B cell (primary cell): ENCODE results near the gene SIK3. TPM values are rescaled to one million over a fixed set of nuclear protein-coding genes. Genes with fewer than 3 reads are reported as not detected.

Experiments
- ATAC-seq: fragments of 200-7000 bp; cut with Tn5 transposase; one replicate; pipeline ENCODE4 v1.10.0; 2021; ENCODE audit warnings: low read depth, mild to moderate bottlenecking, moderate number of reproducible peaks, moderate library complexity
- CTCF ChIA-PET: fragments of 350-600 bp; sonication (Branson Sonifier 250); formaldehyde crosslinking; loops from one replicate; lab custom pipeline; 2021; ENCODE audit warnings: antibody characterized with exemption, inconsistent platforms; lab: Charles Lee
- POLR2A ChIA-PET: fragments of 350-600 bp; sonication (Branson Sonifier 250); formaldehyde crosslinking; loops from one replicate; lab custom pipeline; 2021; ENCODE audit warnings: antibody characterized with exemption; lab: Charles Lee
- DNase-seq: peaks from one replicate; pipeline ENCODE4 v3.0.0; 2013
- H2AFZ ChIP-seq: 2 replicates; pipeline ENCODE4 v1.6.1; 2012; ENCODE audit warnings: mild to moderate bottlenecking, low read depth, low read length; ENCODE audit not compliant: insufficient read depth, poor library complexity, severe bottlenecking
- H3K27ac ChIP-seq, 2 donors: 1 replicate in 1 of 2; 2 replicates in 1 of 2; pipeline ENCODE4 v1.5.1; 2012 to 2013; ENCODE audit warnings: low read length in 2 of 2, mild to moderate bottlenecking in 2 of 2, moderate library complexity in 1 of 2
- H3K27me3 ChIP-seq, 4 experiments: fragments of 200-600 bp in 1 of 4; sonication (generic) in 1 of 4; replicated peaks in 1 of 4; 1 replicate in 2 of 4; 2 replicates in 2 of 4; pipeline versions ENCODE4 v1.6.1 to v1.7.0; 2013 to 2016; ENCODE audit warnings: low read length in 3 of 4, mild to moderate bottlenecking in 2 of 4, mixed read lengths in 1 of 4, moderate library complexity in 1 of 4; ENCODE audit not compliant: insufficient read depth in 4 of 4, control insufficient read depth in 3 of 4; ENCODE audit errors: control extremely low read depth in 1 of 4
- H3K36me3 ChIP-seq, 2 experiments: replicated peaks in 1 of 2; 1 replicate in 1 of 2; 2 replicates in 1 of 2; pipeline versions ENCODE4 v1.6.1 to v1.7.1; 2013; ENCODE audit warnings: low read length in 1 of 2; ENCODE audit not compliant: insufficient read depth in 2 of 2, control insufficient read depth in 1 of 2; ENCODE audit errors: control extremely low read depth in 1 of 2, extremely low read depth in 1 of 2
- H3K4me1 ChIP-seq, 2 donors: fragments of 200-600 bp in 1 of 2; sonication (generic) in 1 of 2; 1 replicate in 1 of 2; 2 replicates in 1 of 2; pipeline versions ENCODE4 v1.5.1 to v1.6.1; 2013 to 2017; ENCODE audit warnings: low read length in 2 of 2; ENCODE audit not compliant: control insufficient read depth in 2 of 2, insufficient read depth in 2 of 2
- H3K4me2 ChIP-seq: replicated peaks from 2 replicates; pipeline ENCODE3; 2012; ENCODE audit warnings: mild to moderate bottlenecking, low read depth, low read length; ENCODE audit not compliant: poor library complexity, severe bottlenecking
- H3K4me3 ChIP-seq, 5 experiments: fragments of 200-600 bp in 1 of 5; sonication (generic) in 1 of 5; 1 replicate in 3 of 5; 2 replicates in 2 of 5; pipeline versions ENCODE4 v1.5.1 to v1.7.0; 2011 to 2016; ENCODE audit warnings: low read length in 4 of 5, mild to moderate bottlenecking in 4 of 5, low read depth in 2 of 5, control low read depth in 1 of 5, moderate library complexity in 1 of 5; ENCODE audit not compliant: insufficient read depth in 1 of 5; ENCODE audit errors: control extremely low read depth in 1 of 5, extremely low read depth in 1 of 5
- H3K79me2 ChIP-seq: fragments of 200-600 bp; sonication (generic); one replicate; pipeline ENCODE4 v1.6.0; 2016; ENCODE audit warnings: low read length; ENCODE audit not compliant: control insufficient read depth, insufficient read depth
- H3K9ac ChIP-seq: fragments of 200-600 bp; sonication (generic); 2 replicates; pipeline ENCODE4 v1.6.1; 2017; ENCODE audit warnings: mild to moderate bottlenecking, low read length, moderate library complexity
- H3K9me3 ChIP-seq, 3 donors: one replicate each; pipeline versions ENCODE4 v1.6.1 to v1.7.1; 2013; ENCODE audit warnings: low read length in 2 of 3; ENCODE audit not compliant: control insufficient read depth in 2 of 3, insufficient read depth in 1 of 3; ENCODE audit errors: control extremely low read depth in 1 of 3
- H4K20me1 ChIP-seq: 2 replicates; pipeline ENCODE4 v1.6.0; 2012; ENCODE audit warnings: mild to moderate bottlenecking, low read length; ENCODE audit not compliant: insufficient read depth, control insufficient read depth, poor library complexity, severe bottlenecking
- H3K27ac Mint-ChIP-seq: one replicate; pipeline ENCODE4 v1.8.0; 2021; ENCODE audit warnings: mixed read lengths
- H3K27me3 Mint-ChIP-seq: one replicate; pipeline ENCODE4 v1.8.0; 2021; ENCODE audit warnings: mixed read lengths
- H3K4me1 Mint-ChIP-seq: one replicate; pipeline ENCODE4 v1.8.0; 2021; ENCODE audit warnings: mixed read lengths
- H3K4me3 Mint-ChIP-seq: one replicate; pipeline ENCODE4 v1.8.0; 2021; ENCODE audit warnings: mixed read lengths
- H3K9me3 Mint-ChIP-seq: one replicate; pipeline ENCODE4 v1.8.0; 2022; ENCODE audit warnings: mixed read lengths; ENCODE audit not compliant: insufficient read depth
- CTCF ChIP-seq: fragments of 200-600 bp; IDR thresholded peaks from one replicate; pipeline ENCODE4 v1.8.0; 2022; ENCODE audit warnings: antibody characterized with exemption, mild to moderate bottlenecking
- EZH2 ChIP-seq: IDR thresholded peaks from 2 replicates; pipeline ENCODE4 v1.6.1; 2012; ENCODE audit warnings: borderline replicate concordance, low read depth, mild to moderate bottlenecking, moderate library complexity, low read length; ENCODE audit not compliant: insufficient read depth, poor library complexity, severe bottlenecking
- WGBS: methylation state at CpG from one replicate; pipeline ENCODE4 v1.1.5; 2013; ENCODE audit warnings: missing lambda C conversion rate; ENCODE audit not compliant: insufficient coverage; 5-methylcytosine and 5-hydroxymethylcytosine counted together
- intact Hi-C: fragments of 100-400 bp; cut with micrococcal nuclease; formaldehyde crosslinking; loops from one replicate; pipeline ENCODE4 v1.10.0; 2022
- polyA plus RNA-seq: library from polyadenylated mRNA; depleted of rRNA; stranded (reverse); fragments of >200 nt; gene quantifications from 2 replicates; pipeline ENCODE4 v1.2.3, GENCODE V29; 2012
- total RNA-seq, 2 donors: library from RNA; stranded (reverse); fragments of 120-200 nt in 1 of 2; gene quantifications; 1 replicate in 1 of 2; 2 replicates in 1 of 2; pipeline versions ENCODE4 v1.2.3 to v1.2.4, GENCODE V29; 2013 to 2022

The SIK3 gene
- total and polyA plus RNA-seq, 2 donors (not counting 1 experiment from before 2014, with no cell fraction given), result 36.5 to 180 TPM

GRCh38 chr11:116874251-116874650 is 224.0 kb downstream of the SIK3 start:
- H3K27me3 ChIP-seq, result no peaks in the 10 kb centered on the region
- no peak overlapping the region for H3K4me2 ChIP-seq
- H3K4me1 Mint-ChIP-seq, result no peaks in the 10 kb centered on the region
- DNase-seq (no peak), ATAC-seq (no peak)
- POLR2A ChIA-PET, result no interaction called here
- no peaks in the 10 kb centered on the region for H3K27me3 Mint-ChIP-seq
- peaks cover 14 to 70% of the 10 kb centered on the region in 2 experiments for H3K36me3 ChIP-seq
- intact Hi-C loops, result loop anchor here (10.0 kb wide), 1 partner anchor 79 kb away; the partner anchor contains the start of gene APOA5
- CTCF ChIA-PET, result interaction anchor here (0.6 to 2.7 kb wide), 2 partner anchors 231 to 236 kb away, joined by 4 to 19 read pairs; no protein-coding TSS in a partner anchor
- H3K4me3 Mint-ChIP-seq, result no peak overlapping the region
- TF ChIP-seq CTCF (no peak), EZH2 (no peak)
- H3K9ac ChIP-seq, result no peak overlapping the region
- H3K9me3 ChIP-seq, result no peaks in the 10 kb centered on the region
- no peaks in the 10 kb centered on the region for H3K4me1 ChIP-seq
- H3K9me3 Mint-ChIP-seq, result no peaks in the 10 kb centered on the region
- no peak overlapping the region for H3K27ac Mint-ChIP-seq
- H4K20me1 ChIP-seq, result no peaks in the 10 kb centered on the region
- no peak overlapping the region for H3K4me3 ChIP-seq
- H3K27ac ChIP-seq, result no peak overlapping the region
- H2AFZ ChIP-seq, result no peak overlapping the region
- WGBS, result 100% methylated on average over 1 of the region's 2 CpGs
- peaks cover 8% of the 10 kb centered on the region for H3K79me2 ChIP-seq

GRCh38 chr11:116873381-116873780 is 224.8 kb downstream of the SIK3 start:
- intact Hi-C loops, result loop anchor here (10.0 kb wide), 1 partner anchor 79 kb away; the partner anchor contains the start of gene APOA5
- no peaks in the 10 kb centered on the region for H3K4me1 ChIP-seq
- ChIA-PET POLR2A (no interaction called here), CTCF (interaction anchor here (0.6 kb wide), 1 partner anchor 237 kb away, joined by 4 read pairs; no protein-coding TSS in a partner anchor)
- H3K9ac ChIP-seq, result no peak overlapping the region
- no peak overlapping the region for H3K4me3 Mint-ChIP-seq
- H2AFZ ChIP-seq, result no peak overlapping the region
- no peaks in the 10 kb centered on the region for H3K9me3 Mint-ChIP-seq
- H3K9me3 ChIP-seq, result no peaks in the 10 kb centered on the region
- no peak overlapping the region for H3K27ac ChIP-seq
- no peak for ATAC-seq
- H3K27me3 Mint-ChIP-seq, result no peaks in the 10 kb centered on the region
- peaks cover 3% of the 10 kb centered on the region for H3K79me2 ChIP-seq
- TF ChIP-seq EZH2 (no peak), CTCF (no peak)
- H3K4me1 Mint-ChIP-seq, result no peaks in the 10 kb centered on the region
- no peak overlapping the region for H3K27ac Mint-ChIP-seq
- WGBS, result 100% methylated on average over 6 of the region's 11 CpGs
- H3K4me3 ChIP-seq, result no peak overlapping the region
- H3K36me3 ChIP-seq, result peaks cover 14 to 78% of the 10 kb centered on the region in 2 experiments
- no peak overlapping the region for H3K4me2 ChIP-seq
- no peak for DNase-seq
- H3K27me3 ChIP-seq, result no peaks in the 10 kb centered on the region
- H4K20me1 ChIP-seq, result no peaks in the 10 kb centered on the region
